Measurements from ENCODE around the gene PTPRM.

The PTPRM gene

DNA sequence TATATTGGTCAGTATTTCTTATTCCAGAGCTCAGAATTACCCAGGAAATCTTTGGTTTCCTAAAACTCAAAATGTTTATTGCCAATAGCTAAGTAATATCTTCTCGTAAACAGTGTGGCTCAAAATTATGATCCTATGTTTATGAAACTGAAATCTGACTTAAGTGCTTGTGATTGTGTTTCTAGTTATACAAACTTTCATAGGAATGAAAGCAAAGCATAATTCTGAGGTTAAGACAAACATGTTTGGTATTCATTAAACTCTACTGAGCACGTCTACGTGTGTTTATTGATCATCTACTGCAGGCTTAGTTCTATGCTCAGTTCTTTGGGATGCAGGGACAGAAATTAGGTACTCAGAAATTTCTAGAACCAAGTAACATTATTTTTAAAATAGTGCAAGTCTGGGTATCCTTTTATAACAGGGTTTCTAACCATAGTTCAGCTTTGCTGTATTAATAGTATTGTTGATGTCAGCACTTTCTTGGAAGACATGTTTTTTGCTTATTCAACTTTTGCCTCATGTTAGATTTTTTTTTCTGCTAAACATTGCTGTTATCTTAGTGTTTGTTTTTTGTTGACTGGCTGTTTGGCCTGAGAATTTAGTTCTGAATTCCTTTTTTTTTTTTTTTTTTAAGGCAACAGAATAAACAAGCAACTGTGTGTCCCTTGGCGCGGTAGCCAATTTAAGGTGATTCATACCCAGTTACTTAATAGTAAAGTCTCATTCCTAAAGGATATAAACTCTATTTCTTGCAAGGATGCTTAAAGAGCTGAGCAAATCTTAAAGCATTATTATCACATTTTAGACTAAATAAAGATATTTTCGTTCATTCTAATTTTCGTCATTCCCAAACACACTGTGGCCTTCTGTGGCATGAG is 31.3 kb downstream of the PTPRM start:
- no peak for DNase-seq (ENCODE audit: low spot score)
- FAIRE-seq: no peak

GRCh38 chr18:7600036-7600435 is 32.9 kb downstream of the PTPRM start:
- DNase-seq (ENCODE audit: low spot score) (no peak), FAIRE-seq (no peak)

- FAIRE-seq (no peak), DNase-seq (ENCODE audit: low spot score) (no peak)
Measured at GRCh38 chr18:7600528-7601245, 33.6 kb downstream of the PTPRM start.

DNA sequence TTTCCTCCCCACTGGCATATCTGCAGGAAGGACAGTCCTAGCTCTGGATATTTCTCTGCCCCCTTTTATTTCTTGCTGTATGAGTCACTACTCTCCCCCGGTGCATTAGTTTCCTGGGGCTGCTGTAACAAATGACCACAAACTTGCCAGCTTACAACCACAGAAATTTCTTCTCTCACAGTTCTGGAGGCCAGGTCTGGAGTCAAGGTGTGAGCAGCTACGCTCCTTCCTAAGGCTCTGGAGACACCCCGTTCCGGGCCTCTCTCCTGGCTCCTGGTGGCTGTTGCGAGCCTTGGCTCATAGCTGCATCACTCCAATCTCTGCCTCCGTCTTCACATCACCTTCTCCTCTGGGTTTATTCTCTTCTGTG is 34.1 kb downstream of the PTPRM start:
- DNase-seq (ENCODE audit: low spot score) (peak; percentile 91), FAIRE-seq (peak; percentile 85)

DNA sequence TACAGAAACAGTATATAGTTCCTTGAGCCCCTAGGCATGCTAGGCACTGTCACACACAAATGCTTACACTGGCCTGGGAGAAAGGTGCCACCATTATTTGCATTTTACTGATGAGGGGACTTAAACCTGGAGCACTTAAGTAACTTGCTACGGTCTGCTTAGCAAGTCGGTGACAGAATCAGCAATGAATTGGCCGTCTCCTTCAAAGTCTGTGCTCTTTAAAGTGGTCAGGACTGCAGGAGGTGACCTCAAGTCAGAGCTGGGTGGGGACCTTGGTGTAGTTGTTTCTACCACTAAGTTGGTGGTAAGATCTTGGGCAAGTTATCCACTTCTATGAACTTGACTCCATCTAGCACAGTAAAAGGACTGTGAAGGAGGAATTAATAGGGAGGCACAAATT is 34.8 kb downstream of the PTPRM start:
- no peak for DNase-seq (ENCODE audit: low spot score)
- FAIRE-seq: no peak

- no peak for DNase-seq (ENCODE audit: low spot score)
- no peak for FAIRE-seq
Measured at GRCh38 chr18:7603259-7604000, 36.3 kb downstream of the PTPRM start.

DNA sequence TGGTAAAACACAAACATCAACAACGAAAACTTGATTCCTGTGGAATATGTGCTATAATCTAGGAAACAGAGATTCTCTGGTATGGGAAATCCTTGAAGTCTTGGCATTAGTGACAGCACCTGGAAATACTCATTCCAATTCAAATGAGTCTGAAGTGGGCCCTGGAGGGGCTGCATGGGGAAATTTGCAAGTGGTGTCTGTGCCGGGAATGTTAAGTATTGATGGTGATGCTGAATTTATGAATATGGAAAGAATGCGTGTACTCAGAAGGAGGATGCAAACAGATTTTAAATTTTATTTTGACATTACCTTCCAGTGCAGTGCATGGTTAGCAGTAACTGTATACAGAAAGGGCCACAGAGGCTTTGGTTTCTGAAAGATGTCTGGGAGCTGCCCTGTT is 37.2 kb downstream of the PTPRM start:
- no peak for FAIRE-seq
- DNase-seq (ENCODE audit: low spot score): no peak

DNA sequence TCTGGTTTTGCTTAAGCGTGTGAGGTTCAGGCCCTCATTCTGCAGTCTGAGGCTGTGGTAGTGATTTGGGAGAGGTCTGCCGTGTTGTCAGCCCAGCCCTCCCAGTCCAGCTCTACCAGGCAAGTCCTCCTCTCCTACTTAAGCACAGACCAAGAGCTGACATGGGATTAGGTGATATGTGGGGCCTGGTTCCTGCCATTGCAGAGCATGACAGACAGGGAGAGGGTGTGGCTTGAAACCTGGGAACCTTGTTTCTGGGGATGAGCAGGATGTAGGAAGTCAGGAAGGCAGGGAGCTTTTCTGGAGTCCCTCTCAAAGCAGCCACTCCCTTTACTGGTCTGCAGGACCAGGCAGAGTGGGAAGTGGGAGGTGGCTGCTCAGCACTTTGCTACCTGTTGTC is 38.6 kb downstream of the PTPRM start:
- DNase-seq (ENCODE audit: low spot score): no peak
- peak; percentile 87 for FAIRE-seq

DNA sequence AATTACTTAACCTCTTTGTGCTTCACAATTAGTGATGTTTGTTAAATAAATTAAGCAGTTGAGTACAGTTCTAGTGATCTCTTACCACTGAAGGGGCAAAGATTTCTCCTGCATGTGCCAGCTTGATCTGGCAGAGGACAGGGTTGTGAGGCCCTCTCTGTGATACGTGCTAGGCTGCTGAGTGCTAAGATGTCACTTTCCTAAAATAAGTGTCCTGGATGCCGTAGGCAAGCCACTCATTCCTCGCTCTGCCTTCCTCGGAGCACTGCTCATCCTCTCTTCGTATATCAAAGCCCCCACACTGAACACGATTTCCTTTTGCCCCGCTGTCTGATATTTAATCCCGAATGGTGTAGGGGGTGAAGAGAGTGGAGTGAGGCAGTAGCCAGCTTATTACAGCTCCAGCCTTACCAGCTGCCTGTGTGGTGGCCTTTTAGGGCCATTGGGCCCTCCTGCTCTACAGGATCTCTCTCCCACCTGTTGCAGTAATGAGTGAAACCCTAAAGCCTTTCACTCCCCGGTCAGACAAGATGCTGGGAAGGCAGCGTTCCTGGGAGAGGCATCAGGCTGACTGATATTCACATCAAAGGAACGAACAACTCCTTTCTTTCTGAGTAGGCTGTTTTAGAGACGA is 40.5 kb downstream of the PTPRM start:
- DNase-seq (ENCODE audit: low spot score) (no peak), FAIRE-seq (peak; percentile 77)

- DNase-seq (ENCODE audit: low spot score) (no peak), FAIRE-seq (peak; percentile 9)
Measured at GRCh38 chr18:7608174-7608550, 41.0 kb downstream of the PTPRM start.

- DNase-seq (ENCODE audit: low spot score) (no peak), FAIRE-seq (no peak)
Measured at GRCh38 chr18:7608781-7609201, 41.7 kb downstream of the PTPRM start.

DNA sequence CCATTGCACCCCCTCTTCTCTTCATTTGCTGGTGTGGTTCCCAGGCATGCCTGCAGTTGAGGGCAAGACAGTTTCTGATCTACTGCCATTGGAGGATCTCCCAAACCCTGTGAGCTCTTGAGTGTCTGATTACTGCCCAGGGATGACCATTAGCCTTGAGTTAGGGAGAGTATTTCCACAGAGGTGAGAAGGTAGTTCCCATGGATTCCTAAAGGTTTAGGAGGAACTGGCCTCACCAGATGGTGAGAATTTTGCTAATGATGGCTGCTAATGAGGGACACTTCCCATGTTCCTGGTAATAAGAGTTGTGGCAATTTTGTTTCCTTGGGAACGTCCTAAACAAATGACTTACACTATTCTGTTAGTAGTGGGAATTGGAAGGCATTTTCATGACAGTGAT is 42.5 kb downstream of the PTPRM start:
- peak; percentile 73 for FAIRE-seq

GRCh38 chr18:7614042-7614441 is 46.9 kb downstream of the PTPRM start:
- FAIRE-seq (no peak), DNase-seq (ENCODE audit: low spot score) (no peak)

More for the DNA sequence above, 42.5 kb downstream of the PTPRM start:
- DNase-seq (ENCODE audit: low spot score): no peak

DNA sequence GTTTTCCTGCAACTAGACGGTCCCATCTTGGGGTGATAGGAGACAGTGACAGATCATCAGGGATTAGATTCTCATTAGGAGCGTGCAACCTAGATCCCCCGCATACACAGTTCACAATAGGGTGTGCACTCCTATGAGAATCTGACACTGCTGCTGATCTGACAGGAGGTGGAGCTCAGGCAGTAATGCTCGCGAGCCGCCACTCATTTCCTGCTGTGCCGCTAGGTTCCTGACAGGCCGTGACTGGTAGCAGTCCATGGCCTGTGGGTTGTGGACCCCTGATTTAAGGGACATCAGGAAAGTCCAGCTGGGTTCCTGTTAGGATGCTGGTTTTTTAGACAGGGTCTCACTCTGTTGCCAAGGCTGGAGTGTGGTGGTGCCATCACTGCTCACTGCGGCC is 48.7 kb downstream of the PTPRM start:
- FAIRE-seq (peak; percentile 42), DNase-seq (ENCODE audit: low spot score) (no peak)

GRCh38 chr18:7616661-7617060 is 49.5 kb downstream of the PTPRM start:
- DNase-seq (ENCODE audit: low spot score) (no peak), FAIRE-seq (peak; percentile 89)

DNA sequence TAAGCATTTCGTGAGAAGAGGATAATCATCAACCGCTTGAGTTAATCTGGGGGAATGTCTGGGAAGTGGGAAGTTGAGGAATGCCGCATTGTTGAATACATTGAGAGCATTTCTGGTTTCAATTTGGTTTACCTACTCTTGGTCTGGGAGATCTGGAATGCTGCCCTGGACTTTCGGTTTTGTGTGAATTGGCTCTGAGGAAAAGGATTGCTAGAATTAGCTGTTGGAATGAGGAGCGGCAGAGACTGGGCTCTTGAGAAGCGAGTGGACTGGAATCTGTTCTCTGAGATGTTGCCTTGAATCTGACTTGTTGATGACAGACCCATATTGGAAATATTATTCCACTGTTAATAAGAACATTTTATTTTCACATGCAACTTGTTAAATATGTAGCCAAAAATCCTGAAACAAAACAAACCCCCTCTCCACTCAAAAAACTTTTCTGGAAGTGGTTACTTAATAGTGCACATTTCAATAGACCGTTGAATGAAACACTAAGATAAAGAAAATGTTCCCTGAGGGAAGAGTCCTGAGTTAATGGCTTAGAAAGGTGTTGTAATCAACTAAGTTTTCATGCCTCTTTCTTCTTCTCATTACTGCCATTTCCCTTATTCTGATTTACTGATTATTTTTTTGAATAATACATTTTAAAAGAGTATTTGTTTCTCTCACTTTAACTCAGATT is 50.8 kb downstream of the PTPRM start:
- DNase-seq (ENCODE audit: low spot score) (no peak), FAIRE-seq (no peak)

DNA sequence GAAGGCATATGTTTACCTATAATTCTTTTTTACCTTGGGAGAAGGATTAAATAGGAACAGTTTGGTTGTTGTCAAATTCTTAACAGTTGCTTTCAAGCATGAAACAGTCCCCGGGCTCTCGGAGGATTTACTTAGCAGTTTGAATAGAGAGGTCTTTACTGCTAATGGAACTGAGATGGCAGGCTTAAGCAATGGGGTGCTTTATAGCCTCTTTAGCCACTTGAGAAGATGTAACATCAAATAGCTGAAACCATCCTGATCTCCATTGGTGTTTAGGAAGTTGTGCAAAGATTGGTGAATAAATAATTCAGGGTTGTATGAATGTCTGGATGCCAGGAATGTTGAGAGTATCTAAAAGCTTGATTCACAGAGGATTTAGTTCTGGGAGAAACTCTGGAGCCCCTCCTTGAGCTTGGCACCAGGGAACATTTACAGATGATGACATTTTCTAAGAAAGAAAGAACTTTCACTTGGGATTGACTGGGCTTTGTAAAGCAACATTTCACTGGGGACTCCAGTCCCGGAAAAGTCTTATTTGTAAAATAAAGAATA is 51.9 kb downstream of the PTPRM start:
- no peak for DNase-seq (ENCODE audit: low spot score)
- no peak for FAIRE-seq

GRCh38 chr18:7619676-7620075 is 52.6 kb downstream of the PTPRM start:
- FAIRE-seq: no peak
- no peak for DNase-seq (ENCODE audit: low spot score)

- FAIRE-seq (no peak), DNase-seq (ENCODE audit: low spot score) (no peak)
Measured at GRCh38 chr18:7622721-7623120, 55.6 kb downstream of the PTPRM start.

DNA sequence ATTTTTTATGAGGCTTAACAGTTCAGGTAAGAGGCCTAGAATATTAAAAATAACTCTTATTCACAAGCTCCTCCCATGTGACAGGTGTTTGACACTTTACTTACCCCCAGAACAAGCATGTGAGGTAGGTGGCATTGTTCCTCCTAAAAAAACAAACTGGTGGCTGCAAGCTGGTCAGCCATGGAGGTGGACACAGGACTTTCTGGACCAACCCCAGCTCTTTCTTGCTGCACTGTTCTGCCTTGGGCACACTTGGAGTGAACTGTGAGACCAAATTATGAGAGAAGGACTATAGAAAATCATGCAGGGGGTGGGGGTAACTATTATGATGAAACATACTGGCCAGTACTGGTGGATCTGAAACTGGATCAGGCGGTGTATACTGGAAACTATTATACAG is 56.6 kb downstream of the PTPRM start:
- DNase-seq (ENCODE audit: low spot score) (no peak), FAIRE-seq (no peak)

GRCh38 chr18:7624697-7625096 is 57.6 kb downstream of the PTPRM start:
- FAIRE-seq (peak; percentile 59), DNase-seq (ENCODE audit: low spot score) (no peak)
